ENCODE data around the gene ALX4.

DNA sequence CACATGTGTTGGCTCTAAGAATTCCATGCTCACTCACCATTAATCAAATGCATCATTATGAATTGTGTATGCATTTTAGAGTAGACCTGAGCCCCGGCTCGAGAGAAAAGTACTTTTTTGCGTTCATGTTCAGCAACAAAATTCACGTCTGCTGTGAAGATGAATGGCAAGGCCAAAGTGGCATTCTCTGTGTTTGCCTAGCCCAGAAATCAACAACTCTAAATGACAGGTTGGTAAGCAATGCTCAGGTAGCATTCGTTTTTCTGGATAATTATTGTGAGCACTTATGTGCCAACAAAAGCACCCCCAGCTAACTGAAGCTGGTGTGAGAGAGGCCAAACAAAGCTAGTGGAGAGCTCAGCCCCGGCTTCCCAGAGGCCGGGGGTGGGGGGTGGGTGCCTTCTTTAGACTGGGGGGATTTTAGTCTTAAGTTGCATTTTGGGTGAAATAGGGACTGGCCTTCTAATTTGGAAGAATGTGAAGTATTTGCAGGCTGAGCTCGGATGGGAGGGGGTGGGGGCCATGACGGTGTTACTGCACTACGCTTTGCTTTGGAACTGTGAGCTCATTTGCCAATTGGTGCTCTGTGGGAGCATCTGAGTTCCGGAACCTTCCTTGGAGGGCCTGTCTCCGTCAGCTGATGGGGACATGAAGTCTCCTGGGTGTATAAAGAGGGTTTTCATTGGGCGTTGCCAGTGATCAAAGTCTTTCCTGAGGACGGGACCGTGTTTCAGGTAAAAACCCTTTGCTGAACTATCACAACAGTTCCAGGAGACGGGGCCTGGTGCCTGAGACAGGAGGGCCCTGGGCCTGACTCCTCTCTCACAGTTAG, 29.0 kb upstream of the ALX4 start:
- TF ChIP-seq, protein P1, sequence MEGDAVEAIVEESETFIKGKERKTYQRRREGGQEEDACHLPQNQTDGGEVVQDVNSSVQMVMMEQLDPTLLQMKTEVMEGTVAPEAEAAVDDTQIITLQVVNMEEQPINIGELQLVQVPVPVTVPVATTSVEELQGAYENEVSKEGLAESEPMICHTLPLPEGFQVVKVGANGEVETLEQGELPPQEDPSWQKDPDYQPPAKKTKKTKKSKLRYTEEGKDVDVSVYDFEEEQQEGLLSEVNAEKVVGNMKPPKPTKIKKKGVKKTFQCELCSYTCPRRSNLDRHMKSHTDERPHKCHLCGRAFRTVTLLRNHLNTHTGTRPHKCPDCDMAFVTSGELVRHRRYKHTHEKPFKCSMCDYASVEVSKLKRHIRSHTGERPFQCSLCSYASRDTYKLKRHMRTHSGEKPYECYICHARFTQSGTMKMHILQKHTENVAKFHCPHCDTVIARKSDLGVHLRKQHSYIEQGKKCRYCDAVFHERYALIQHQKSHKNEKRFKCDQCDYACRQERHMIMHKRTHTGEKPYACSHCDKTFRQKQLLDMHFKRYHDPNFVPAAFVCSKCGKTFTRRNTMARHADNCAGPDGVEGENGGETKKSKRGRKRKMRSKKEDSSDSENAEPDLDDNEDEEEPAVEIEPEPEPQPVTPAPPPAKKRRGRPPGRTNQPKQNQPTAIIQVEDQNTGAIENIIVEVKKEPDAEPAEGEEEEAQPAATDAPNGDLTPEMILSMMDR (IDR thresholded peaks at IDR 0.05) = no peak
- no peak for TF ChIP-seq POLR2A (IDR thresholded peaks at IDR 0.05)
- no peak for TF ChIP-seq POLR2AphosphoS5 (IDR thresholded peaks at IDR 0.05)

Data from suprapubic skin (tissue), 4 donors.